HepG2 (cell line): Measurements from ENCODE around the gene GMFB. TPM values are rescaled to one million over a fixed set of nuclear protein-coding genes. Genes with fewer than 3 reads are reported as not detected.

Source experiments
- CENPBD1 ChIP-seq: sonication (generic); formaldehyde crosslinking; IDR thresholded peaks from 2 replicates; pipeline ENCODE4 v1.8.0; 2022; ENCODE audit warnings: missing genetic modification reagents, low read depth, mild to moderate bottlenecking, borderline replicate concordance
- JUNB ChIP-seq: sonication (generic); formaldehyde crosslinking; IDR thresholded peaks from 2 replicates; pipeline ENCODE4 v1.8.0; 2022; ENCODE audit warnings: missing genetic modification reagents, mild to moderate bottlenecking, borderline replicate concordance
- KLF6 ChIP-seq: IDR thresholded peaks from 2 replicates; pipeline ENCODE4 v1.8.0; 2016; ENCODE audit warnings: missing biosample characterization, missing genetic modification reagents
- PRDM10 ChIP-seq: sonication (generic); formaldehyde crosslinking; IDR thresholded peaks from 2 replicates; pipeline ENCODE4 v1.4.0; 2020; ENCODE audit warnings: low read depth, missing genetic modification reagents
- SNRNP70 ChIP-seq: fragments of 200-400 bp; formaldehyde crosslinking; IDR thresholded peaks from 2 replicates; pipeline ENCODE4 v1.6.1; 2017; ENCODE audit warnings: mild to moderate bottlenecking, low read depth, low read length, moderate library complexity
- TARDBP ChIP-seq: sonication (generic); formaldehyde crosslinking; IDR thresholded peaks from 2 replicates; pipeline ENCODE4 v1.8.0; 2022; ENCODE audit warnings: mild to moderate bottlenecking, missing genetic modification reagents
- THRA ChIP-seq: sonication (generic); formaldehyde crosslinking; IDR thresholded peaks from 2 replicates; pipeline ENCODE4 v1.4.0; 2020; ENCODE audit warnings: missing genetic modification reagents, borderline replicate concordance
- ZFY ChIP-seq: sonication (generic); formaldehyde crosslinking; IDR thresholded peaks from 2 replicates; pipeline ENCODE4 v1.4.0; 2020; ENCODE audit warnings: missing genetic modification reagents
- ZNF142 ChIP-seq: sonication (generic); formaldehyde crosslinking; IDR thresholded peaks from 2 replicates; pipeline ENCODE4 v1.4.0; 2020; ENCODE audit warnings: missing genetic modification reagents
- ZNF646 ChIP-seq: sonication (generic); formaldehyde crosslinking; IDR thresholded peaks from 2 replicates; pipeline ENCODE4 v1.9.0; 2021; ENCODE audit warnings: mild to moderate bottlenecking, missing genetic modification reagents
- polyA plus RNA-seq, 8 experiments: library from polyadenylated mRNA; depleted of rRNA in 3 of 8; stranded (reverse) in 7 of 8; unstranded in 1 of 8; fragments of >200 nt; fragmentation: Illumina TruSeq in 4 of 8; extraction: Trizol in 4 of 8; gene quantifications; 2 replicates each; pipeline versions ENCODE4 v1.2.1 to v1.2.3, GENCODE V29; 2011 to 2016; ENCODE audit warnings: low read depth in 4 of 8, missing spikeins in 1 of 8, mixed read lengths in 1 of 8; ENCODE audit not compliant: insufficient read depth in 1 of 8
- total RNA-seq, 5 experiments: library from RNA; depleted of rRNA; stranded (reverse); fragments of >200 nt; fragmentation: Illumina TruSeq; extraction: Trizol; gene quantifications; 2 replicates each; pipeline ENCODE4 v1.2.3, GENCODE V29; 2016; ENCODE audit warnings: low read depth in 1 of 5

The GMFB gene
- total and polyA plus RNA-seq, 2 of the 13 experiments (the other 11 are each of a cell fraction or from before 2014, with no cell fraction given): 17.3 to 68.2 TPM

- TF ChIP-seq ZNF142 (CRISPR knock-in tag): no peak
- no peak for TF ChIP-seq CENPBD1 (CRISPR knock-in tag)
- TF ChIP-seq SNRNP70: no peak
- TF ChIP-seq ZNF646: no peak; the same call in 1 of the 2 replicates
- no peak for TF ChIP-seq THRA (CRISPR knock-in tag)
- no peak for TF ChIP-seq JUNB (CRISPR knock-in tag)
- TF ChIP-seq PRDM10: 0 out of 2 replicates have a peak, but pooled peaks have one; percentile 24
- no peak for TF ChIP-seq TARDBP (CRISPR knock-in tag)
- peak; percentile 17; the same call in 1 of the 2 replicates for TF ChIP-seq ZFY (CRISPR knock-in tag)
- no peak for TF ChIP-seq KLF6
Measured at GRCh38 chr14:54451121-54451601, 37.6 kb downstream of the GMFB start (continued).
